ENCODE measurements around the gene KLHL17.
A peak's percentile ranks its signal among the peaks of the same experiment; 100 is the strongest.

The KLHL17 gene

DNA sequence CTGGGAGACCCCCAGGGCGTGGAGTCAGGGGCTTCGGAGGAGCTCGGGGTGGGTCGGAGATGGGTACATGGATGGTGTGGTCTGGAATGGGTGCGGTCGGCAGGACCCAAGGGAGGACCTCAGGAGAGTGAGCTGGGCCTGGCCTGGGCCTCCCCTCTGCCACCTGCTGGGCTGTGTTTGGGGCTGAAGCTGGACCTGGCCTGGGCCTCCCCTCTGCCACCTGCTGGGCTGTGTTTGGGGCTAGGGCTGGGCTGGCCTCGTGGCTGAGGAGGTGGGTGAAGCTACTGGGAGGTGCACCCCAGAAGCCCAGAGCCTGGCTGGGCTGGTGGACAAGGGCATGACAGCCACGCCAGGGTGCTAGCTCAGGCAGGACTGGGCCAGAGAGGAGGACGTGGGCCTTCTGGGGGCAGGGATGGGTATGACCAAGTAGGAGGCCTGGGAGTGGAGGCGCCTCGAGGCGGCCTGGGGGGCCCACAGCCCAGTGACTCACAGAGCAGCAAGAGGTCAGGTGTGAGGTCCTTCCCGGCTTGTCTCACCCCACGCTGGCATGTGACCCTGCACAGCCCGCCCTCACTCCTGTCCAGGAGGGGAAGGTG, 22.2 kb upstream of the KLHL17 start:
- peak; percentile 62 for TF ChIP-seq CTCF (IDR thresholded peaks at IDR 0.05; ENCODE audit: low read depth, low read length, missing control alignments)
- H3K4me3 ChIP-seq (replicated peaks; ENCODE audit: low read depth, low read length): no peak overlapping the region
- no peak for DNase-seq (ENCODE audit: extremely low read depth, low read depth)

- TF ChIP-seq CTCF (IDR thresholded peaks at IDR 0.05; ENCODE audit: low read depth, low read length, missing control alignments): no peak
- H3K4me3 ChIP-seq (replicated peaks; ENCODE audit: low read depth, low read length): no peak overlapping the region
- no peak for DNase-seq (ENCODE audit: extremely low read depth, low read depth)
Observed at GRCh38 chr1:938711-939489, 21.5 kb upstream of the KLHL17 start.

- no peak overlapping the region for H3K4me3 ChIP-seq (replicated peaks; ENCODE audit: low read depth, low read length)
- no peak for TF ChIP-seq CTCF (IDR thresholded peaks at IDR 0.05; ENCODE audit: low read depth, low read length, missing control alignments)
- DNase-seq (ENCODE audit: extremely low read depth, low read depth): no peak
Observed at GRCh38 chr1:939511-940106, 20.8 kb upstream of the KLHL17 start.

GRCh38 chr1:940107-941014, 20.0 kb upstream of the KLHL17 start:
- TF ChIP-seq CTCF (IDR thresholded peaks at IDR 0.05; ENCODE audit: low read depth, low read length, missing control alignments): no peak
- H3K4me3 ChIP-seq (replicated peaks; ENCODE audit: low read depth, low read length): peak overlapping the region; percentile 17; the same call in 1 of the 2 replicates
- no peak for DNase-seq (ENCODE audit: extremely low read depth, low read depth)

- no peak for DNase-seq (ENCODE audit: extremely low read depth, low read depth)
- H3K4me3 ChIP-seq (replicated peaks; ENCODE audit: low read depth, low read length): no peak overlapping the region
- no peak for TF ChIP-seq CTCF (IDR thresholded peaks at IDR 0.05; ENCODE audit: low read depth, low read length, missing control alignments)
Observed at GRCh38 chr1:941015-941587, 19.3 kb upstream of the KLHL17 start.
